Measurements from ENCODE around the gene HPSE.

Gene HPSE

GRCh38 chr4:83371235-83371634 is 36.6 kb upstream of the HPSE start:
- no peak for TF ChIP-seq CTCF (IDR thresholded peaks at IDR 0.05; ENCODE audit: extremely low read depth, insufficient read depth, missing control alignments)
- no peak for DNase-seq (ENCODE audit: low spot score)
- in situ Hi-C loops (cut with MboI; ENCODE audit: low pct_unique_long_range_greater_than_20kb, low sequenced_read_pairs, unreplicated experiment) = no loop called here

- DNase-seq (ENCODE audit: low spot score) = no peak
- TF ChIP-seq CTCF (IDR thresholded peaks at IDR 0.05; ENCODE audit: extremely low read depth, insufficient read depth, missing control alignments) = no peak
- in situ Hi-C loops (cut with MboI; ENCODE audit: low pct_unique_long_range_greater_than_20kb, low sequenced_read_pairs, unreplicated experiment) = no loop called here
Measured at GRCh38 chr4:83370640-83370906, 35.9 kb upstream of the HPSE start.

GRCh38 chr4:83369831-83370639 is 35.4 kb upstream of the HPSE start:
- TF ChIP-seq CTCF (IDR thresholded peaks at IDR 0.05; ENCODE audit: extremely low read depth, insufficient read depth, missing control alignments) = peak; percentile 22
- DNase-seq (ENCODE audit: low spot score) = no peak
- in situ Hi-C loops (cut with MboI; ENCODE audit: low pct_unique_long_range_greater_than_20kb, low sequenced_read_pairs, unreplicated experiment) = no loop called here

GRCh38 chr4:83364312-83364711 is 29.7 kb upstream of the HPSE start:
- no peak for DNase-seq (ENCODE audit: low spot score)
- no peak for TF ChIP-seq CTCF (IDR thresholded peaks at IDR 0.05; ENCODE audit: extremely low read depth, insufficient read depth, missing control alignments)
- in situ Hi-C loops (cut with MboI; ENCODE audit: low pct_unique_long_range_greater_than_20kb, low sequenced_read_pairs, unreplicated experiment) = no loop called here

GRCh38 chr4:83362492-83363329 is 28.1 kb upstream of the HPSE start:
- peak; percentile 42 for TF ChIP-seq CTCF (IDR thresholded peaks at IDR 0.05; ENCODE audit: extremely low read depth, insufficient read depth, missing control alignments)
- DNase-seq (ENCODE audit: low spot score) = no peak
- in situ Hi-C loops (cut with MboI; ENCODE audit: low pct_unique_long_range_greater_than_20kb, low sequenced_read_pairs, unreplicated experiment) = no loop called here

GRCh38 chr4:83361416-83362103 is 26.9 kb upstream of the HPSE start:
- DNase-seq (ENCODE audit: low spot score) = no peak
- in situ Hi-C loops (cut with MboI; ENCODE audit: low pct_unique_long_range_greater_than_20kb, low sequenced_read_pairs, unreplicated experiment) = no loop called here
- TF ChIP-seq CTCF (IDR thresholded peaks at IDR 0.05; ENCODE audit: extremely low read depth, insufficient read depth, missing control alignments) = no peak

Data from GM13977 (cell line).